Ramos (cell line): ENCODE measurements around the gene GPR39.

Experiments used
- in situ Hi-C: fragments of 300-500 bp; cut with MboI; formaldehyde crosslinking; loops from one replicate; pipeline ENCODE4 v1.14.3; 2022; ENCODE audit warnings: low sequenced_read_pairs; ENCODE audit not compliant: unreplicated experiment

The GPR39 gene

DNA sequence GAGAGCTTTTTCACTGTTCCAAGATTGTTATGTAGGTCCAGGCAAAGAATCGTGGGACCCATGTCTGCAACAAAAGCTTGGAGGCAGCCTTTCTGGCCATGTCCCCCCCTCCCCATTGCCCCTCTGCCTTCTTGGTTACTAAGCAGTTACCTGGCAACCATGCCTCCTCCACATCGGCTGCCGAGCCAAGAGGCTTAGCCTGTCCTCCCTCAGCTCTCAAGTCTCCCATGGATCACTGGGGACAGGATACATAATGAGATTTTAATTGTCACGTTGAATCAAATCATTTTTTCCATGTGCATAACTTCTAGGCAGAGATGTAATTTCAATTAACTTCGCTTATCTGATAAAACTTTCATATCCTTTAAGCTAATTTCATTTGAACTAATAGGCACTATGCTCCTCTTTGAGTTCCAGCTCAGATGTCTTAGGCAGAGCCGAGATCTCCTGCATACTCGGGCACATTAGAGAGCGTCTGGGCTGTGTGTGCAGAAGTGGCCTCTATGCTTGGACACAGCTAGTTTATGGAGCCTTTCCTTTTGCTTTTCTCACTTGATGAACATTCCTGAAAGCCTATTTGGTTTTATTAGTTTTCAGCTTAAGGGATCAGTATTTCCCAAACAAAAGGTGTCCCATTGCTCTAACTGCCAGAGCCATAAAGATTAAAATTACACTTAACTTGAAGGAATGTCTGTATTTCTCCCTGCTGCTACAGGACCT lies 172.7 kb downstream of the GPR39 start:
- in situ Hi-C loops: no loop called here

DNA sequence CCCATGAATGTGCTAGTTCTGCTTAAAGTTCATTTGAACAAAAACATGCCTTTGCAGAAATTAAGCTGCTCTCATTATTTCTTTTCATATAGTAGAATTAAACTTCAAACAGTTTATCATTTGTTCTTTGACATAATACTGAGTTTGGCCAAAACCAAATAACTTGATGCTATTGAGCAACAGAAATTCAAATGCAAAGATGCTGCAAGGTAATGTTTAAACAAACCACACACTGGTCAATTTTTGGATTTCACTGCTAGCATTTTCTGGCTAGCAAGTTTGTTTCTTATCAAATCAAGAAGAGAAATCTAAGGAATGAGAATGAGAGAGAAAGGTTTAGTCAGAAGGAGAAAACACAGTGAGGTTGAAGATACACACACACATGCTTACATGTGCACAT lies 173.4 kb downstream of the GPR39 start:
- in situ Hi-C loops: no loop called here

DNA sequence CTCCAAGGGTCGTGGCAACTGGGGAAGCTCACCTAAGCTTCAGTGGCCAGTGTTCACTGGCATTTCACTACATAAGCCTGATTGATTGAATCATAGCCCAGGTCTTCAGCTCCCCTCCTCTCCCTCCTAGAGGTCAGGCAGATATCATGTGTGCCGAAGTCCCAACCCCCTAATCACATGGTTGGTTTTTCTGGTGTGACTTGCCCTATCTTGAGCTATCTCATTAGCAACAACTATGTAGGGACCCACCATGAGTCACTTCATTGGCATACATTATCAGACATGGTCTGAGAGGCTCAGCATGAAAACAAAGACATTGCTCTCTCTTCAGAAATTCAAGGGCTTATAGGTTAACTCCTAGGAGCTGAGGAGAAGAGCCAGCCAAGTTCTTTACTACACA lies 176.6 kb downstream of the GPR39 start:
- in situ Hi-C loops: no loop called here

DNA sequence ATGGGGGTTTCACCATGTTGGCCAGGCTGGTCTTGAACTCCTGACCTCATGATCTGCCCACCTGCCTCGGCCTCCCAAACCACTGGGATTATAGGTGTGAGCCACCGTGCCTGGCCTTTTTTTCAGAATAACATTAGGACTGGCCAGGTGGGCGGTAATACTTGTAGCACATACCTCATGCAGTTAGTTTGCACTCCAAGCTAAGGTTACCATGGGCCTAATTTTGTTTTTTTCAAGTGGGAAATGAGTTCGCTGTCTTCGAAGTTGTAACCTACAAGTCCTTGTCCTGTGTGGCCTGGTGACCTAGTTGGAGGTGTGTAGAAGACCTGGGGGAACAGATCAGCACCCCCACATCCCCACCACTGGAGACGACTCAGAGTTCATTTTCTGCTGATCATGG lies 178.6 kb downstream of the GPR39 start:
- in situ Hi-C loops: no loop called here

DNA sequence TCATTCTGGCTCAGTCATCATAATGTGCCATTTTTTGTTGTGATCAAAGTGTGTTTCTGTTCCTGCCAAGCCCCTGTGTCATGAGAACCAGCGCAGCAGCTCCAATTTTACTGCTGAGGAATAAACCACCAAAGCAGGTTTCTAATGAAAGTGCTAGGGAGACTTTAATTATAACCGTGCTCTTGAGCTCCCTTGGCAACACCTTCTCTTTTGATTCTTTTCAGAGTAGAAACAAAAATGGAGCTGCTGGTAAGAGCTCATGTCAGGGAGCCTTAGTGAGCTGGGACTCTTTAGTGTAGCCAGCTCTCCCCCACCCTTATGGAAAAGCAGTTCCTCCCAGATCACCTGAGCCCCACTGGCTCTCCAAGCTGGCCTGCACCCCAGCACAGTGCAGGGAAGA lies 179.1 kb downstream of the GPR39 start:
- in situ Hi-C loops: no loop called here

DNA sequence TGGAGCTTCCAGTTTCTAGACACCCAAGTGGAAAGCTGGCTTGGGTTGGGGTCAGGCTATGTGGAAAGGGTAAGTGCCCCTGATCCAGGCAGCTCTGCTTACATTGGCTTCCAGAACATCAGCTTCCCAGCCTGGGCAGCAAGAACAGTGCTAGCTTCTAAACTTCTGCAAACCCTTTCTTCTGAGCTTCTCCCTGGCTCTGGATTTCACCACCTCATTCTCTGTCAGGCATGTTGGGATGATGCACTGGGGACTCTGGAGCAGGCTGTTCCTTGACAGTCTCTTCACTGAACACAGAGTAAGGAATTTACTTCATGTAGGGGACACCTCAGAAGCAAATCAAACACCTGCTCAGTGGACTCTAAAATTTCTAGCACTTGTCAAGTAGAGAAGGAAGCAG lies 180.6 kb downstream of the GPR39 start:
- in situ Hi-C loops: no loop called here

DNA sequence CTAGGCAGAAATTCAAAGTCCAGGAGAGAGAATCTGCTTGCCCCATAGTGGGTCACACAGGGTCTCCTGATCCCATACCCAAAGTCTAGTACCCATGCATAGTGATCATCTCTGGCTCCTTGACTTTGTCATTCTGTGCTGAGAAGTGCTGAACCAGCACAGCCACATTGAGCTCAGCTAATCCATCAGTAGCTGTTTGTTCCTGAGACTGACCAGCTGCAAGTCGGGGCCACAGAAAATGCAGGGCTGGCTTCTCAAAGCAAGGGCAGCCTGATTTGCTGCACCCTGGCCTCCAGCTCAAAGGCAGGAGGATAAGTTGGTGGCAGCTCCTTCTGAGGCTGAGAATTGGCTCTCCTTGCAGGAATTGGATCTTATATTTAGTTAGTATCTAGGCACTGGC lies 181.2 kb downstream of the GPR39 start:
- in situ Hi-C loops: no loop called here

DNA sequence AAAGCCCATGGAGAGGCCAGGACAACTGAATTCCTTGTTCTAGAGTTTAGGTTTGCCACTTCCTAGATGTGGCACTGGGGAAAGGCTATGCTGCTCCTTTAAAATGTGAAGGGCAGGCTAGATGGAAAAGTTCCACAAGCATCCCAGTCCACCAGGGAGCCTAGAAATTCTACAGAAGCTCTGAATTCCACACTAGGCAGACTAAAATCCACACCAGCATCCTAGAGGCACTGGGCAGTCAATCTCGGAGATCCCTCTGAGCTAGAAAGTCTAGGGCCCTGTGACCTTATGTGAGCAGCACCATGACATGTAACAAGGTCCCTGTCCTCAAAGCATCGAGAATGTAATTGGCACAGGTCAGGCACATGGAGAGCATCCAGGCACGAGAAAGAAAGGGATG lies 181.9 kb downstream of the GPR39 start:
- in situ Hi-C loops: no loop called here

DNA sequence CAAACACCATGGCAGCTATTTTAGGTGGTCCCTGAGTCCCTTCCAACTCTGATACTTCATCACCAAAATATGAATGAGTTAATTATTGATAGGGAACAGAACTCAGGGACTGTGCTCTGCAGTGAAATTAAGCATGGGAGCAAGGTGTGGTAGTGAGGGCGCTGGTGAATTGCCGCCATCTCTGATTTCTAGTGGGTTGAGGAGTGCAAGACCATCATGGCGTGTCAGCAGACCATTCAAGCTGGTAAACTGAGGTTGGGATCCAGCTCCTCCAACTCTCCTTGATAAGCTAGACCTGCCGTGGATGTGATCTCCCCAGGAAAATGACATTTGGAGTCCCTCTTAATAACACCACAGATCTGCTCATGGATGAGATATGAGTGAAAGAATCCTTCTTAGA lies 183.0 kb downstream of the GPR39 start:
- in situ Hi-C loops: no loop called here

DNA sequence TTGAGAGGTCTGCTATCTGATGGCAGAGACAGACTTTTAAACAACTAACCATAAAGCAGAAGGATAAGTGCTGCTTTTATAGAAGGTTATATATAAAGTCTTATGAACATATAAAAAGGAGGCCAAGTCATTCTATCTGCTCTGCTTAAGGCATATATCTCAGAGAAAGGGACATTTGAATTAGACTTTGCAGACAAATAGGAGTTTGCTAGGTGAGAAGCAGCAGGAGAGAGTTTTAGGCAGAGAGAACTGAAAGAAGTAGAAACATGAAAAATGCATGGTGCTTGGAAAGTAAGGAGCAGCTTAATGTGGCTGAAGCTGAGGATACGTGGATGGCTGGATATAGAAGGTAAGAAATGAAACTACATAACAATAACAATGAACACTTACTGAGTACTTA lies 188.0 kb downstream of the GPR39 start:
- in situ Hi-C loops: no loop called here

DNA sequence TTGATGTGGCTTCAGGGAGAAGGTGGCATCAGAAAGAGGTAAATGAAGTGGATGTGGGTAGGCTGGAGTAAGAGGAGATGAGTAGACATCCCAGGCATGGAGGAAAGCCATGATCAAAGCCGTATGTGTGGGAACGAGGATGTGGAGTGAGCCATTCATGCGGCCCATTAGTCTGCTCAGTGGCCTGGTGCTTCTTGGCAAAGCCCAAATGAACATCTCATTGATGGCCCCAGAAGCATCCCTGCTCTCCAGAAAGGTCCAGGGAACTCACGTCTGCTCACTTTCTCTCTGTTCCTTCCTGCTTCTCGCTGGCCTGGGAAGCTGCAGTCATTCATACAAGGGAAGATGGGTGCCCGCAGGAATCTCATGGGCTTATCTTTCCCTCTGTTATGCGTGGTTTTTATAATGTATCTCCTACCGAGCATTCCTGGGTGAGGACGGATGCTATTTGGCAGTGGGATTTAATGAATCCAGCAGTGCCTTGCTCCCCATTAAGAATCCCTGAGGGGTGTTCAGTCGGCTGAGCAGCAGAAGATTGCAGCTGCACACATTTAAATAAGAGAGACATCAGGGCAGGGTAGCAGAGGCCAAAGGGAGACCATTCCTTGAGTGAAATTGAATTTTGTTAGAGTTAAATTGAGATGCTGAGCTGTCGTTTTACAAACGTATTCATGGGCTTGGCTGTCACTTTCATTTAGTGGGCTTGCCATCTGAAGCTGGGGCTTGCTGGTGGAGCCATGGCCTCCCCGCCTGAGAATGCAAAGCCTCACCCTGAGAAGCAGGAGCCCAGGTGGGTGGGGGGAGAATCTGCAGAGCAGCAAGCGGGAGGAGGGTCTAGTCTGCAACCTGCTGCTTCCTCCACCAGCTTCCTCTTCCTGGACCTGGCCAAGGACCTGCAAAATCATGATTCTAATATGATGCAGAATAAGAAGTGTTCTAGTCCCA lies 188.9 kb downstream of the GPR39 start:
- in situ Hi-C loops: no loop called here

DNA sequence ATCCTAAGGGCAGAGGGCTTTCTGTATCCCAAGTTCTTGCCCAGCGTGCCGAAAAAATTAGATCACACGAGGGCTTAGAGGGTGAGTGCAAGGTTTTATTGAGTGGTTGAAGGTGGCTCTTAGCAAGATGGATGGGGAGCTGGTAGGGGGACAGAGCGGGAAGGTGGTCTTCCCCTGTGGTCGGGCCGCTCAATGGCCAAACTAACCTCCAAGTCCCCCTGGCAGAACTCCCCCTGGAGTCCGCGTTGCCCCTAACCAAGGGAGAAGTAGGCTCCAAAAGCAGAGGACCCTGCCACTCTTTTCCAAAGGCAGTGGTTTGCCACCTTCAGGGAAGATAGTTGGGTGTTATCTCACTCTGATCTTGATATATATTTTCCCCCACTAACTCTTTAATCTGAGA lies 190.0 kb downstream of the GPR39 start:
- in situ Hi-C loops: no loop called here

DNA sequence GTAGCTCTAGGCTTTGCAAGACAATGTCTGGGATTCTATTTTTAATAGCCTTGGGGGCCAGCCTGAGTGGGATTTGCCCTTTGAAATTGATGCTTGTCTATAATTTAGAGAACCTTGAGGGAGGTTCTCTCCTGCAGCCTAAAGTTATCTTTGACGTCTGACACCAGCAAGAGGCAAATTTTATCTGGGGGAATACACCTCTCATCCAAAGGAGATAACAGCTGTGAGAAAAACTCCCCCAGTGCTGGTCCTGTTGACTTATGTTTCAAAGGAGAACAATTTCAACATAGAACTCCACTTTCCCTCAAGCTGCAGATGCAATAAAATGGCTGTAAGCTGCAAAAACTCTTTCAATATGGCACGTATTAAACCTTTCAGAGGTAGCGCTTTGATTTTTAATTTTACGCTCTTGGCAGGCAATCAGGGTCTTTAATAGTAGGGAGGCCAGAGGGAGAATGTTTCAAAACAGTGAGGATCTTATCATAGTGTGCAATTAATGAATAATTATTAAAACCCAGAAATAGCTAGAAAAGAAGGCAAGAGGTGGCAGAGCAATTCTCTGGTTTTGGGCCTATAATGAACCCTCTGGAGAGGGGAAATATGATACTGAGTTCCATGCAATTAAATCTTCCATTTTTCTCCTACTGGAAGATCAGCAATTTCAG lies 191.0 kb downstream of the GPR39 start:
- in situ Hi-C loops: no loop called here

DNA sequence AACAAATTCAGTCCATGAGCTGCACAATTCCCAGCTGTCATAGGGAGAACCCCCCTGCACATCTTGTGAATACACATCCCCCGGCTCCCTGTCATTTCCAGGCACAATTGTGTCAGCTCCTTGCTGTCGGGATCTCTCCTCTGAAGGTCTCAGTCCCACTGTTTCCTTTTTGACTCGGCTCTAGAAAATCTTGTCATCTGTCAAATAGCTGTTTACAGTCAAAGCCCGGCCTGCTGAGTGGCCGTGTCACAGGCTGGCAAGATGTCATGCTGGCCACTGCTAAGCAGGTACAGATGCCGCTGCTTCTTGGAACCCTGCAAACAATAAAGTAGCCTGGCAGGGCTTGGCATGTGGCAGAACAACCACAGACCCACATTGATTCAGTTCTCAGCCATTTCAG lies 191.7 kb downstream of the GPR39 start:
- in situ Hi-C loops: no loop called here

DNA sequence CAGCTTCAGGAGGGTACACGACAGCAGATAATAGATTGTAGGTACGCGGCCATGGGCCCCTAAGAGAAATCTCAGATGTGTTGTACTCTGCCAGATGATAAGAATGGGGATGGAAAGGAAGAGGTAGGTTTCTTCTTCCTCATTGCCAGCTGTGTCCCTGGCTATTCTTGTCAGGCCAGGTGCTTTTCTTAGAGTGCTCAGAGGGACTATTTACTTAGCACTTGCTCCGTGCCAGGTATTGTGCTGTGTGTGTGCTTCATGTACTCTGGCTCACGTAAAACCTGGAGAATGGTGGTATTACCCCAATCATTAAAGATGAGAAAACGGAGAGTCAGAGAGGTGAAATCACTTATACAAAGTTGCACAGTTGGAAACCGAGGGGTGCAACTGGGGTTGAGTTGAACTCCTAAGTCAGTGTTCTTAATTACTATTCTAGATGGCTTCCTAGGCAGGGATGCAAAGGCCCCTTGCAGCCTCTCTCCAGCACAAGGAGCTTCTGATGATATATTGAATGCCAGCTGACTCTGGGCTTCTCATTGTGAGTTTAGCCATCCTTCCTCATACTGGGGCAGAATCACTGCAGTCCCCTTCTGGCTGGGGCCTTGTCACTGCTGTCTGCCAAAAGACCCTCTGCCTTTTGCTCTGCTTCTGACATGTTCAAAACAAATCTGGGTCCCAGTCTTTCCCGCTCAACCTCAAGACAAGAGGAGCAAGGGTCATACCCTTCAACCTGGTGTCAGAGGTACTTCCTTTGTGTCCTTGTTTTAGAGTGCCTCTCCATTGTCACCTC lies 192.7 kb downstream of the GPR39 start:
- in situ Hi-C loops: no loop called here

DNA sequence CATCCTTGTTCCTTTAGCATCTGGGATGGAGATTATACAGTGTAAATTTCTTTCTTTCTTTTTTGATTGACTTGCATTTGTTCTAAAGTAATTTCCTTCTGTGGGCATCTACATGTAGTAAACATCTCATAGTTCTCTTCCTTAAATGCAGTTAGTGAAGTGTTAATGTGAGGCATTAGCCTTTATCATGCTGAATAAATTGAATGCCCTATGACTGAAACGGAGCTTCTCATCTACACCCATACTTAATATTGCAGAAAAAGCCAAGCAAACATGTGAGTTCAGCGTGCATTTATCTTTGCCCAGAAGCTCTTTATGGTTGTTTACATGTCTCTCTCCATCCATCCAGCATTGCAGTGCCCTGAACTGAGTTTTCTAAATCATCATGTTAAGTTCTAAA lies 195.1 kb downstream of the GPR39 start:
- in situ Hi-C loops: no loop called here

DNA sequence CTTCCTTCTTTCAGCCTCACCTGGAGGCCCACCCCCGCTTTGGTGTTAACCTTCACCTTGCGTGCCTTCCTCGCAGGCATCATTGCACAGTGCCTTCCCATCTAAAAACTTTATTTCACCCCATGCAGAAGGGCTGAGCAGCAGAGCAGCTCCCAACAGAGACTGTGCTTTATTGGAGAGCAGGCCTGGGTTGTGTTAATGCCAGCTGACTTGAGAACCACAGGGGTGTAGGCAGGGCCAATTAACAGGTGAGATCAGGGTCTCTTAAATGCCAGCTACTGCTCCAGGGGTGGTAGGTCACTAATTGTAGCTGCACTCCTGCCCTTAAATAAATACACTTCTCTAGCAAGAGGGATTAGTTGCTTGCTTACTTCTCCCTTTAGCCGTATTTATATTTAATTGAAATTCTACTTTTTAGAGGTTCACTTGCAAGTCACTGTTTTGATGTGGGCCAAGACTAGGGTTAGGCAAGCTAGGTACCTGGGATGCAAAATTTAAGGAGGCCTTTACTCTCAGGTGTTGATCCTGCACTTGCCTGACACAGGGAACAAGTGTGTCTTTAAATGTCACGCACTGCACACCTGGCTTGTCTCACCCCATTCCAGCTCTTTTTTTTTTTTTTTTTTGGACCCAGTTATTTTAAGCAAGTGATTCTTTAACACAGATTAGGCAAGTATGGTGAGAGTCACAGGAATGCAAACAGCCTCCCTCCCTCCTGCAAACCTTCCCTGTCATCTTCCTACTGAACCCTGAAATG lies 198.9 kb downstream of the GPR39 start:
- in situ Hi-C loops: no loop called here

DNA sequence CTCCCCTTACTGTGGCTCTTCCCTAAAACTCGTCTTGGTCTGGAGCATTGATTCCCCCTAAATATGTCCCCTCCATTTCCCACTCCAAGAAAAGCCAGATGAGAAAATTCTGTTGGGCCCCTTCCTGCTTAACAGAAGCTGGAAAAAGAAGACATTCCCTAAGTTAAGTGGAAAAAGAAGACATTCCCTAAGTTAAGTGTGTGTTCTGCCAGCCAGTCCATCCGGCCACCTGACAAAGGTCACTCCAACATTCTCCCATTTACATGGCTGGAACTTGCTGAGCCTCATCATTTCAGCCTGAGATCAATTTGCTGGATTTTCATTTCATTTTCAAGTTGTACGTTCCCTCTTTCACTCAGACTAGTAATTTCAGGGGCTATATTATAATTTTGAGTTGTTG lies 201.4 kb downstream of the GPR39 start:
- in situ Hi-C loops: no loop called here

DNA sequence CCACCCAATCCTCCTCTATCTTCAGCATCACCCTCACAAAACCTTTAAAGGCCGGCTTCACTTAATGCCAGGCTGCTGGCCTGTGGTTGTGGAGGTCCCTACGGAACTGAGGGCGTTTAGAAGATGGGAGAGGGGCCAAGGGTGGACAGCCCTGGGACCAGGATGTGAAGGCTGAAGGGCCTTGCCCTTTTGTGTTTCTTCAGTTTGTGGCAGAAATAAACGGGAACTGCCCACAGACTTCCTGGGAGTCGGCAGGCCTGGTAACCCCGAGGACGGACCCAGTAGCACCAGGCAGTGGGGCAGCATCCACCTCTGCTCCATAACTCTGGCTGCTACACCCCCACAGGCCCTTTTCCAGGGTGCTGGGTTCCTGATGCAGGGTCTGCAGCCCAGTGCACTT lies 202.1 kb downstream of the GPR39 start:
- in situ Hi-C loops: no loop called here

DNA sequence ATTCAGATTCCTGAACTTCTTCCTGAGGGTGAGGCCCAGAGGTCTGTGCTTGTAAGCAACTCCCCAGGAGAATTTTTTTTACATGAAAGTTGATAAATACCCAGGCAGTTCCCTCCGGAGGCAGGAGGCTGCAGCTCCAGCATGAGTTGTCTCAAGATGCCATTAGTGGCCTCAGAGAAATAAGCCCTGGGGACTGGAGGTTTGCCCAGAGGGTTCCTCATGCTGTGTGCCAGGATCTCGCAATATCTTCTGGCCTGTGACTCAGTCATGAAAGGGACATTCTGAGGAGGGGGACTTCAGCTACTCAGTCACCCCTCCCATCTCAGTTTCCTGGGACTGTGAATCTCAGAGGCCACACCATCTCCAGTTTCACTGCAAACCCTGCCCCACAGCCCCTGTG lies 203.5 kb downstream of the GPR39 start:
- in situ Hi-C loops: no loop called here
